GF-D8 (cell line): ENCODE results near the gene FSTL4.
"Not testable (repeated sequence)": the region's sequence is repeated elsewhere in the genome, so short reads cannot be mapped to it uniquely, and the experiment has no call there.

ENCODE experiments used
- DNase-seq: peaks from one replicate; lab custom pipeline; 2025; lab: John Stamatoyannopoulos, UW

Gene FSTL4

GRCh38 chr5:133454442-133454841 is 157.9 kb downstream of the FSTL4 start:
- DNase-seq, result no peak

GRCh38 chr5:133453831-133454230 is 158.5 kb downstream of the FSTL4 start:
- DNase-seq, result no peak

- DNase-seq, result no peak
Measured at GRCh38 chr5:133453084-133453780, 159.1 kb downstream of the FSTL4 start.

GRCh38 chr5:133451926-133452325 is 160.4 kb downstream of the FSTL4 start:
- DNase-seq, result no peak

- no peak for DNase-seq
Measured at GRCh38 chr5:133450286-133450685, 162.1 kb downstream of the FSTL4 start.

- DNase-seq, result no peak
Measured at GRCh38 chr5:133449181-133449580, 163.2 kb downstream of the FSTL4 start.

- no peak for DNase-seq
Measured at GRCh38 chr5:133446440-133446839, 165.9 kb downstream of the FSTL4 start.

GRCh38 chr5:133445744-133446143 is 166.6 kb downstream of the FSTL4 start:
- DNase-seq, result no peak

GRCh38 chr5:133445204-133445603 is 167.1 kb downstream of the FSTL4 start:
- not testable (repeated sequence) for DNase-seq

GRCh38 chr5:133444711-133445110 is 167.6 kb downstream of the FSTL4 start:
- no peak for DNase-seq

- no peak for DNase-seq
Measured at GRCh38 chr5:133441166-133441815, 171.1 kb downstream of the FSTL4 start.

- DNase-seq, result no peak
Measured at GRCh38 chr5:133440467-133441115, 171.8 kb downstream of the FSTL4 start.

- no peak for DNase-seq
Measured at GRCh38 chr5:133439859-133440258, 172.5 kb downstream of the FSTL4 start.

GRCh38 chr5:133438487-133438886 is 173.9 kb downstream of the FSTL4 start:
- DNase-seq, result no peak

- no peak for DNase-seq
Measured at GRCh38 chr5:133434336-133434735, 178.0 kb downstream of the FSTL4 start.

- no peak for DNase-seq
Measured at GRCh38 chr5:133433641-133434040, 178.7 kb downstream of the FSTL4 start.

- DNase-seq, result no peak
Measured at GRCh38 chr5:133432956-133433532, 179.3 kb downstream of the FSTL4 start.

GRCh38 chr5:133431326-133431865 is 180.9 kb downstream of the FSTL4 start:
- no peak for DNase-seq

- DNase-seq, result no peak
Measured at GRCh38 chr5:133430095-133430494, 182.2 kb downstream of the FSTL4 start.

GRCh38 chr5:133429046-133429445 is 183.3 kb downstream of the FSTL4 start:
- DNase-seq, result no peak

- no peak for DNase-seq
Measured at GRCh38 chr5:133428072-133428660, 184.2 kb downstream of the FSTL4 start.

GRCh38 chr5:133427121-133427777 is 185.1 kb downstream of the FSTL4 start:
- DNase-seq, result no peak
